OCI-LY7 (cell line): Measurements from ENCODE around the gene DUOX2. TPM values are rescaled to one million over a fixed set of nuclear protein-coding genes. Genes with fewer than 3 reads are reported as not detected.
"Not testable (repeated sequence)": the region's sequence is repeated elsewhere in the genome, so short reads cannot be mapped to it uniquely, and the experiment has no call there.

Source experiments
- BruUV-seq: library from RNA; stranded (reverse); fragments of 400-500 nt; replicated peaks from 2 replicates; lab custom pipeline; 2021; lab: Mats Ljungman, UMichigan
- CTCF ChIA-PET: fragments of 300-600 bp; sonication (Branson Sonifier 250); formaldehyde crosslinking; loops from one replicate; lab custom pipeline; 2022; ENCODE audit warnings: antibody characterized with exemption; ENCODE audit not compliant: unreplicated experiment; lab: Charles Lee
- POLR2A ChIA-PET: fragments of 300-600 bp; sonication (Branson Sonifier 250); formaldehyde crosslinking; loops from one replicate; lab custom pipeline; 2022; ENCODE audit warnings: antibody characterized with exemption; lab: Charles Lee
- DNase-seq: peaks from one replicate; pipeline ENCODE4 v3.0.0-alpha.2; 2015; ENCODE audit warnings: low spot score
- H2AFZ ChIP-seq: fragments of 200-600 bp; sonication (generic), shearing (Covaris generic); 2 replicates; pipeline ENCODE4 v1.6.1; 2014; ENCODE audit warnings: mild to moderate bottlenecking, antibody characterized with exemption, low read length, moderate library complexity
- H3K27ac ChIP-seq: fragments of 200-600 bp; sonication (generic); 2 replicates; pipeline ENCODE4 v1.5.1; 2014; ENCODE audit warnings: mixed run types, low read depth, mild to moderate bottlenecking, moderate library complexity, low read length, inconsistent platforms; ENCODE audit not compliant: poor library complexity, severe bottlenecking
- H3K36me3 ChIP-seq: fragments of 200-600 bp; sonication (generic); 2 replicates; pipeline ENCODE4 v1.6.1; 2014; ENCODE audit warnings: mild to moderate bottlenecking, antibody characterized with exemption, low read length, moderate library complexity, mixed read lengths; ENCODE audit not compliant: insufficient read depth
- H3K4me1 ChIP-seq: fragments of 200-600 bp; sonication (generic); 2 replicates; pipeline ENCODE4 v1.5.1; 2014; ENCODE audit warnings: mild to moderate bottlenecking, low read length; ENCODE audit not compliant: insufficient read depth, poor library complexity, severe bottlenecking
- H3K4me2 ChIP-seq: fragments of 200-600 bp; sonication (generic); 2 replicates; pipeline ENCODE4 v1.6.1; 2014; ENCODE audit warnings: mild to moderate bottlenecking, low read length
- H3K4me3 ChIP-seq: fragments of 200-600 bp; sonication (generic); 2 replicates; pipeline ENCODE4 v1.5.1; 2014; ENCODE audit warnings: mild to moderate bottlenecking, low read depth, low read length; ENCODE audit not compliant: poor library complexity, severe bottlenecking
- H3K79me2 ChIP-seq: fragments of 200-600 bp; sonication (generic); 2 replicates; pipeline ENCODE4 v1.6.1; 2016; ENCODE audit warnings: low read depth, mild to moderate bottlenecking, low read length, moderate library complexity, mixed read lengths; ENCODE audit not compliant: insufficient read depth
- H3K9me2 ChIP-seq: fragments of 200-600 bp; sonication (generic); 2 replicates; pipeline ENCODE4 v1.6.1; 2016; ENCODE audit warnings: mild to moderate bottlenecking, low read length, mixed read lengths; ENCODE audit not compliant: insufficient read depth
- H3K9me3 ChIP-seq: fragments of 200-600 bp; sonication (generic); 2 replicates; pipeline ENCODE4 v1.6.1; 2014; ENCODE audit warnings: mild to moderate bottlenecking, mixed run types, low read length, mixed read lengths
- H4K20me1 ChIP-seq: fragments of 200-600 bp; sonication (generic); 2 replicates; pipeline ENCODE4 v1.6.1; 2014; ENCODE audit warnings: mild to moderate bottlenecking, antibody characterized with exemption, low read length, moderate library complexity, mixed read lengths; ENCODE audit not compliant: insufficient read depth
- EZH2phosphoT487 ChIP-seq: fragments of 200-600 bp; sonication (generic); IDR thresholded peaks from 2 replicates; pipeline ENCODE4 v1.6.1; 2018; ENCODE audit warnings: low read depth, borderline replicate concordance, mild to moderate bottlenecking, mixed run types, antibody characterized with exemption, low read length, moderate library complexity, mixed read lengths
- intact Hi-C: fragments of 100-400 bp; cut with micrococcal nuclease; formaldehyde crosslinking; loops from one replicate; pipeline ENCODE4 v1.10.0; 2022; ENCODE audit not compliant: unreplicated experiment
- total RNA-seq, 2 experiments: library from RNA; depleted of rRNA in 1 of 2; stranded (reverse); fragments of >200 nt in 1 of 2; shearing (Covaris generic) in 1 of 2; gene quantifications; 2 replicates each; pipeline ENCODE4 v1.2.3, GENCODE V29; 2014 to 2022
- TF ChIP-seq, protein P1 (sequence below): fragments of 200-600 bp; sonication (generic); conservative IDR thresholded peaks from 2 replicates; pipeline ENCODE4 v1.5.1; 2014; ENCODE audit warnings: mild to moderate bottlenecking, antibody characterized with exemption, low read length, moderate library complexity, mixed read lengths

DUOX2 gene
- total RNA-seq, 2 experiments from 2014 or later: 0.03 to 0.06 TPM

- Histone ChIP-seq H3K4me3 (no peak overlapping the region), H3K4me2 (no peak overlapping the region), H3K79me2 (no peaks in the 10 kb centered on the region), H3K27ac (no peak overlapping the region), H3K4me1 (peaks cover 9% of the 10 kb centered on the region), H3K9me3 (peaks cover 34% of the 10 kb centered on the region), H4K20me1 (no peaks in the 10 kb centered on the region), H3K36me3 (peaks cover 62% of the 10 kb centered on the region), H3K9me2 (no peaks in the 10 kb centered on the region), H2AFZ (no peak overlapping the region)
- no TSS peak for BruUV-seq
- DNase-seq: no peak
- ChIA-PET POLR2A (interaction anchor here (0.9 kb wide), 1 partner anchor 27 kb away, joined by 3 read pairs; no protein-coding TSS in a partner anchor), CTCF (no interaction called here)
- intact Hi-C loops: no loop called here
- TF ChIP-seq EZH2phosphoT487: no peak
- TF ChIP-seq, protein P1, sequence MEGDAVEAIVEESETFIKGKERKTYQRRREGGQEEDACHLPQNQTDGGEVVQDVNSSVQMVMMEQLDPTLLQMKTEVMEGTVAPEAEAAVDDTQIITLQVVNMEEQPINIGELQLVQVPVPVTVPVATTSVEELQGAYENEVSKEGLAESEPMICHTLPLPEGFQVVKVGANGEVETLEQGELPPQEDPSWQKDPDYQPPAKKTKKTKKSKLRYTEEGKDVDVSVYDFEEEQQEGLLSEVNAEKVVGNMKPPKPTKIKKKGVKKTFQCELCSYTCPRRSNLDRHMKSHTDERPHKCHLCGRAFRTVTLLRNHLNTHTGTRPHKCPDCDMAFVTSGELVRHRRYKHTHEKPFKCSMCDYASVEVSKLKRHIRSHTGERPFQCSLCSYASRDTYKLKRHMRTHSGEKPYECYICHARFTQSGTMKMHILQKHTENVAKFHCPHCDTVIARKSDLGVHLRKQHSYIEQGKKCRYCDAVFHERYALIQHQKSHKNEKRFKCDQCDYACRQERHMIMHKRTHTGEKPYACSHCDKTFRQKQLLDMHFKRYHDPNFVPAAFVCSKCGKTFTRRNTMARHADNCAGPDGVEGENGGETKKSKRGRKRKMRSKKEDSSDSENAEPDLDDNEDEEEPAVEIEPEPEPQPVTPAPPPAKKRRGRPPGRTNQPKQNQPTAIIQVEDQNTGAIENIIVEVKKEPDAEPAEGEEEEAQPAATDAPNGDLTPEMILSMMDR: no peak
These were observed 65.0 kb downstream of the DUOX2 start for GRCh38 chr15:45048794-45049631.

DNA sequence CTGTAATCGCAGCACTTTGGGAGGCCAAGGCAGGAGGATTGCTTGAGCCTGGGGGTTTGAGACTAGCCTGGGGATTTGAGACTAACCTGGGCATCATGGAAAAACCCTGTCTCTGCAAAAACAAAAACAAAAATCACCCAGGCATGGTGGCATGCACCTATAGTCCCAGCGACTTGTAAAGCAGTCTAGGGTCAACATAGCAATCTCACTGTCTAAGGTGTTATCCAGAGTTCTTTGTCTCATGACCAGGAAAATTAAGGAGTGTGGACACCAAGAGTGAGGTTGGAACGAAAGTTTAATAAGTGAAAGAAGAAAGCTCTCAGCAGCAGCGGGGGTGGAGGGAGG lies 65.6 kb downstream of the DUOX2 start:
- Histone ChIP-seq H3K36me3 (peaks cover 62% of the 10 kb centered on the region), H3K9me3 (peaks cover 34% of the 10 kb centered on the region)
- H3K27ac ChIP-seq, H3K9me2 ChIP-seq, CTCF ChIA-PET, H2AFZ ChIP-seq, BruUV-seq, H4K20me1 ChIP-seq, H3K4me1 ChIP-seq, H3K4me3 ChIP-seq, intact Hi-C loops, H3K4me2 ChIP-seq, H3K79me2 ChIP-seq, DNase-seq: not testable (repeated sequence)
- POLR2A ChIA-PET: interaction anchor here (0.9 kb wide), 1 partner anchor 26 kb away, joined by 3 read pairs; no protein-coding TSS in a partner anchor

- DNase-seq: not testable (repeated sequence)
These were observed 69.7 kb downstream of the DUOX2 start for GRCh38 chr15:45044270-45044669.

GRCh38 chr15:45042859-45043258 lies 71.1 kb downstream of the DUOX2 start:
- H3K9me3 ChIP-seq, intact Hi-C loops, DNase-seq, H3K4me2 ChIP-seq, H4K20me1 ChIP-seq, BruUV-seq, H3K4me1 ChIP-seq, POLR2A ChIA-PET, H3K27ac ChIP-seq, H2AFZ ChIP-seq, H3K79me2 ChIP-seq, H3K4me3 ChIP-seq, H3K36me3 ChIP-seq, H3K9me2 ChIP-seq, CTCF ChIA-PET: not testable (repeated sequence)

More at GRCh38 chr15:45044270-45044669, 69.7 kb downstream of the DUOX2 start:
- H3K9me2 ChIP-seq, POLR2A ChIA-PET, H3K4me1 ChIP-seq, H3K79me2 ChIP-seq, H3K4me2 ChIP-seq, H3K4me3 ChIP-seq, BruUV-seq, H4K20me1 ChIP-seq, H2AFZ ChIP-seq, CTCF ChIA-PET, H3K27ac ChIP-seq, intact Hi-C loops: not testable (repeated sequence)
- H3K9me3 ChIP-seq: peaks cover 12% of the 10 kb centered on the region; the same call in 1 of the 2 replicates
- peaks cover 21% of the 10 kb centered on the region for H3K36me3 ChIP-seq
